GM10847 (cell line): ENCODE results near the gene CCDC9.

Source experiments
- POLR2A ChIP-seq: IDR thresholded peaks from 2 replicates; pipeline ENCODE4 v1.6.1; 2011; ENCODE audit not compliant: insufficient read length; ENCODE audit errors: extremely low read depth

CCDC9 gene

GRCh38 chr19:47228937-47229675 is 27.2 kb upstream of the CCDC9 start:
- no peak for TF ChIP-seq POLR2A

- no peak for TF ChIP-seq POLR2A
These were observed 26.7 kb upstream of the CCDC9 start for GRCh38 chr19:47229676-47230053.

GRCh38 chr19:47230054-47230920 is 26.0 kb upstream of the CCDC9 start:
- TF ChIP-seq POLR2A: no peak

- no peak for TF ChIP-seq POLR2A
These were observed 25.5 kb upstream of the CCDC9 start, which contains the start of gene BBC3 for GRCh38 chr19:47230921-47231214. Gene BBC3 (minus strand): TSS chr19:47231199. CDS start chr19:47228431, 2,768 bp downstream.

- TF ChIP-seq POLR2A: peak; percentile 35
These were observed 24.9 kb upstream of the CCDC9 start for GRCh38 chr19:47231215-47232054.

- TF ChIP-seq POLR2A: no peak
These were observed 23.7 kb upstream of the CCDC9 start for GRCh38 chr19:47232422-47233211.

GRCh38 chr19:47236072-47236675 is 20.2 kb upstream of the CCDC9 start:
- no peak for TF ChIP-seq POLR2A

GRCh38 chr19:47239152-47239551 is 17.2 kb upstream of the CCDC9 start:
- no peak for TF ChIP-seq POLR2A

GRCh38 chr19:47239610-47240296 is 16.6 kb upstream of the CCDC9 start:
- TF ChIP-seq POLR2A: no peak

- no peak for TF ChIP-seq POLR2A
These were observed 15.8 kb upstream of the CCDC9 start for GRCh38 chr19:47240556-47240955.

- TF ChIP-seq POLR2A: no peak
These were observed 15.1 kb upstream of the CCDC9 start for GRCh38 chr19:47240996-47241918.

- TF ChIP-seq POLR2A: no peak
These were observed 14.3 kb upstream of the CCDC9 start for GRCh38 chr19:47241919-47242577.
